Osteoblast (primary cell): ENCODE results near the gene ANKRD16. TPM values are rescaled to one million over a fixed set of nuclear protein-coding genes. Genes with fewer than 3 reads are reported as not detected.

Experiments
- DNase-seq: peaks from one replicate; pipeline ENCODE4 v3.0.0; 2011; ENCODE audit warnings: low spot score, mixed read lengths; ENCODE audit not compliant: insufficient read length; ENCODE audit errors: missing footprints
- H2AFZ ChIP-seq: 2 replicates; pipeline ENCODE4 v1.6.0; 2011; ENCODE audit warnings: mild to moderate bottlenecking, low read length
- H3K27ac ChIP-seq: 2 replicates; pipeline ENCODE4 v1.5.1; 2011; ENCODE audit warnings: mild to moderate bottlenecking, low read depth, low read length, moderate library complexity
- H3K27me3 ChIP-seq: 2 replicates; pipeline ENCODE4 v1.6.0; 2012; ENCODE audit warnings: mild to moderate bottlenecking, control low read depth, inconsistent platforms, low read length, moderate library complexity; ENCODE audit not compliant: insufficient read depth
- H3K36me3 ChIP-seq: 2 replicates; pipeline ENCODE4 v1.5.1; 2011; ENCODE audit warnings: mild to moderate bottlenecking, low read length, control low read depth, moderate library complexity; ENCODE audit not compliant: insufficient read depth
- H3K4me1 ChIP-seq: 2 replicates; pipeline ENCODE4 v1.5.1; 2011; ENCODE audit warnings: mild to moderate bottlenecking, low read length, control low read depth, moderate library complexity; ENCODE audit not compliant: insufficient read depth
- H3K4me2 ChIP-seq: 2 replicates; pipeline ENCODE4 v1.6.0; 2011; ENCODE audit warnings: mild to moderate bottlenecking, low read length; ENCODE audit not compliant: insufficient read depth
- H3K4me3 ChIP-seq: fragments of 200-600 bp; sonication (generic); 3 replicates; pipeline ENCODE4 v1.5.1; 2012; ENCODE audit warnings: mild to moderate bottlenecking, low read length, inconsistent platforms; ENCODE audit not compliant: insufficient read depth
- H3K79me2 ChIP-seq: 2 replicates; pipeline ENCODE4 v1.6.0; 2012; ENCODE audit warnings: mild to moderate bottlenecking, low read length, control low read depth, inconsistent platforms; ENCODE audit not compliant: insufficient read depth
- H3K9me3 ChIP-seq: 2 replicates; pipeline ENCODE4 v1.5.1; 2011; ENCODE audit warnings: low read depth, low read length, control low read depth
- H4K20me1 ChIP-seq: 2 replicates; pipeline ENCODE4 v1.6.0; 2012; ENCODE audit warnings: mild to moderate bottlenecking, low read length, control low read depth; ENCODE audit not compliant: insufficient read depth
- total RNA-seq: library from RNA; depleted of rRNA; stranded (reverse); fragments of >200 nt; gene quantifications from 2 replicates; pipeline ENCODE4 v1.2.3, GENCODE V29; 2012
- TF ChIP-seq, protein P1 (sequence below): IDR thresholded peaks from 2 replicates; pipeline ENCODE4 v1.5.1; 2011; ENCODE audit warnings: mild to moderate bottlenecking, low read depth, low read length, moderate library complexity; ENCODE audit errors: extremely low read depth

The ANKRD16 gene
- total RNA-seq, 1 donor, result 7.2 TPM

DNA sequence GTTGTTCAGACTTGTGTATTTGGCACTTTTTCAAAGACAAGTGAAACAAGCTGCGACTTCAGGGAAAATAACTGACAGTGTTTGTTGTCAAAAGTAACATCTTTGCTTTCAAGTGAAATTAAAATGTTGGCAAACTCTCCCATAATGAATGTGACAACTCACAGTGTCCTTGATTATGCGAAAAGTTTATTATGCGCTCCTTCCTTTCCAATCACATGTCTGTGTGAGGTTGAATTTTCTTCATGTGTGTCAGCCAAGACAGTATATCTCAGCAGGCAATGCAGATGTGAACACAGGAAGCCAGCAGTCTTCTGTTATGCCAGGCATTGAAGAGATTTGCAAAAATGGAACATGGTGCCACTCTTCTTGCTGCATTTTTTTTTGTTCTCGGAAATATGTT, 29.1 kb upstream of the ANKRD16 start:
- Histone ChIP-seq H3K27me3 (no peaks in the 10 kb centered on the region), H3K9me3 (no peaks in the 10 kb centered on the region), H3K36me3 (peaks cover 93% of the 10 kb centered on the region), H3K27ac (no peak overlapping the region), H3K4me3 (no peak overlapping the region), H4K20me1 (no peaks in the 10 kb centered on the region), H3K79me2 (no peaks in the 10 kb centered on the region), H3K4me1 (no peaks in the 10 kb centered on the region), H2AFZ (no peak overlapping the region), H3K4me2 (no peak overlapping the region)
- TF ChIP-seq, protein P1, sequence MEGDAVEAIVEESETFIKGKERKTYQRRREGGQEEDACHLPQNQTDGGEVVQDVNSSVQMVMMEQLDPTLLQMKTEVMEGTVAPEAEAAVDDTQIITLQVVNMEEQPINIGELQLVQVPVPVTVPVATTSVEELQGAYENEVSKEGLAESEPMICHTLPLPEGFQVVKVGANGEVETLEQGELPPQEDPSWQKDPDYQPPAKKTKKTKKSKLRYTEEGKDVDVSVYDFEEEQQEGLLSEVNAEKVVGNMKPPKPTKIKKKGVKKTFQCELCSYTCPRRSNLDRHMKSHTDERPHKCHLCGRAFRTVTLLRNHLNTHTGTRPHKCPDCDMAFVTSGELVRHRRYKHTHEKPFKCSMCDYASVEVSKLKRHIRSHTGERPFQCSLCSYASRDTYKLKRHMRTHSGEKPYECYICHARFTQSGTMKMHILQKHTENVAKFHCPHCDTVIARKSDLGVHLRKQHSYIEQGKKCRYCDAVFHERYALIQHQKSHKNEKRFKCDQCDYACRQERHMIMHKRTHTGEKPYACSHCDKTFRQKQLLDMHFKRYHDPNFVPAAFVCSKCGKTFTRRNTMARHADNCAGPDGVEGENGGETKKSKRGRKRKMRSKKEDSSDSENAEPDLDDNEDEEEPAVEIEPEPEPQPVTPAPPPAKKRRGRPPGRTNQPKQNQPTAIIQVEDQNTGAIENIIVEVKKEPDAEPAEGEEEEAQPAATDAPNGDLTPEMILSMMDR, result no peak
- DNase-seq, result no peak

DNA sequence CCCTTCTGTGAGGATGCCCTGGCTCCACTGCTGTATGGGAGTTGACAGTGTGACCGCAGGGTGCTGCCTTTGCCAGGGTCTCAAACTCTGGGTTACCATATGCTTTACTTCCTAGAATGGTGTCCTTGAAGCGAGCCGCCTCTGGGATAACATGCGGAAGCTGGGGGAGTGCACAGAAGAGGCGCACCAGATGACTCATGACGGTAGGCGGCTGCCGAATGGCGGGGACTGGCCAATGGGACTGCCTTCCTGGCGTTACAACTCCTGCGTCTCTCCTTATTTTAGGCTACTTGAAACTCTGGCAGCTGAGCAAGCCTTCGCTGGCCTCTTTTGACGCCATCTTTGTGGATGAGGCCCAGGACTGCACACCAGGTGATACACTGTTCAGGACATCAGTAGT, 27.6 kb upstream of the ANKRD16 start:
- Histone ChIP-seq H2AFZ (no peak overlapping the region), H4K20me1 (peaks cover 8% of the 10 kb centered on the region), H3K79me2 (no peaks in the 10 kb centered on the region), H3K4me3 (no peak overlapping the region), H3K27me3 (no peaks in the 10 kb centered on the region), H3K36me3 (peaks cover 90% of the 10 kb centered on the region), H3K27ac (no peak overlapping the region), H3K4me2 (no peak overlapping the region), H3K4me1 (no peaks in the 10 kb centered on the region), H3K9me3 (no peaks in the 10 kb centered on the region)
- DNase-seq, result peak; percentile 49
- TF ChIP-seq, protein P1, result no peak

DNA sequence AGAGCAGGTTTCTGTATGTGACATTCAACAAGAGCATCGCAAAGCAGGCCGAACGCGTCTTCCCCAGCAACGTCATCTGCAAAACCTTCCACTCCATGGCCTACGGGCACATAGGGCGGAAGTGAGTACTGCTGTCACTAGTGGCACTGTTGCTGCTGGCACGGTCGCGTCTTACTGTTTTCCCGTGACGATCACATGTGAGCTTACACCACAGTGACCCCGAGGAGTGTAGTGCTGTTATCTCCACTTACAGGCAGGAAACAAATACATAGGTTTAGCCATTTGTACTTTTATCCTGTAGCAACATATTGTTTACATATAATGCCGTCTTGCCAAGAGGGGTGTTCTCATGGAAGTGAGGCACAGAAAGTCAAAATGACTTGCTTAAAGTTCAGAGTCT, 25.8 kb upstream of the ANKRD16 start:
- Histone ChIP-seq H3K36me3 (peaks cover 87% of the 10 kb centered on the region), H3K27ac (no peak overlapping the region)

DNA sequence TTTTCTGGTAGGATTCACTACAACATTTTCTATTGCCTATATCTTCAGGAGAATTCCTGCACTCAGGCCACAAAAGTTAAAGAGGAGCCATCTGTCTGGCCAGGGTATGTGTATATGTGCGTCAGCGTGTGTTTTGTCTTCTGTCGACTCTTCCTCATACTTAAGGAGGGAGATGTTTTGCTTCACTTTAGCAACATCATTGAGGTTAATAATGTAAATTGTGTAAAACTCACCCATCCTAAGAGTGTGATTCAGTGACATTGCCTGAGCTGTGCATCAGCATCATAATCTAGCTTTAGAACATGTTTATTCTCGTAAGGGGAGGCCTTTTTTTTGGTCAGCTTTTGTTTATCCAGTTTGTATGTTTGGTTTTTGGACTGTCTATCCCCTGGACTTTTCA, 24.0 kb upstream of the ANKRD16 start:
- no peaks in the 10 kb centered on the region for H3K9me3 ChIP-seq
- H3K79me2 ChIP-seq, result no peaks in the 10 kb centered on the region
- no peak overlapping the region for H3K4me3 ChIP-seq
- DNase-seq, result no peak
- H3K27me3 ChIP-seq, result no peaks in the 10 kb centered on the region
- no peak overlapping the region for H2AFZ ChIP-seq
- H3K36me3 ChIP-seq, result peaks cover 90% of the 10 kb centered on the region
- H3K4me2 ChIP-seq, result no peak overlapping the region
- no peaks in the 10 kb centered on the region for H3K4me1 ChIP-seq
- peaks cover 10% of the 10 kb centered on the region for H4K20me1 ChIP-seq
- H3K27ac ChIP-seq, result no peak overlapping the region
- TF ChIP-seq, protein P1, result no peak

More for the DNA sequence above, 25.8 kb upstream of the ANKRD16 start:
- no peaks in the 10 kb centered on the region for H3K9me3 ChIP-seq
- no peaks in the 10 kb centered on the region for H3K4me1 ChIP-seq
- TF ChIP-seq, protein P1, result no peak
- no peaks in the 10 kb centered on the region for H3K27me3 ChIP-seq
- H3K4me3 ChIP-seq, result no peak overlapping the region
- DNase-seq, result no peak
- H3K4me2 ChIP-seq, result no peak overlapping the region
- peaks cover 8% of the 10 kb centered on the region for H4K20me1 ChIP-seq
- no peaks in the 10 kb centered on the region for H3K79me2 ChIP-seq
- no peak overlapping the region for H2AFZ ChIP-seq
